OCI-LY7 (cell line): ENCODE data around the gene DLGAP3.

Source experiments
- EZH2phosphoT487 ChIP-seq: fragments of 200-600 bp; sonication (generic); IDR thresholded peaks from 2 replicates; pipeline ENCODE4 v1.6.1; 2018; ENCODE audit warnings: low read depth, borderline replicate concordance, mild to moderate bottlenecking, mixed run types, antibody characterized with exemption, low read length, moderate library complexity, mixed read lengths
- TF ChIP-seq, protein P1 (sequence below): fragments of 200-600 bp; sonication (generic); conservative IDR thresholded peaks from 2 replicates; pipeline ENCODE4 v1.5.1; 2014; ENCODE audit warnings: mild to moderate bottlenecking, antibody characterized with exemption, low read length, moderate library complexity, mixed read lengths

GRCh38 chr1:34928066-34928696, 1.3 kb downstream of the DLGAP3 start:
- TF ChIP-seq, protein P1, sequence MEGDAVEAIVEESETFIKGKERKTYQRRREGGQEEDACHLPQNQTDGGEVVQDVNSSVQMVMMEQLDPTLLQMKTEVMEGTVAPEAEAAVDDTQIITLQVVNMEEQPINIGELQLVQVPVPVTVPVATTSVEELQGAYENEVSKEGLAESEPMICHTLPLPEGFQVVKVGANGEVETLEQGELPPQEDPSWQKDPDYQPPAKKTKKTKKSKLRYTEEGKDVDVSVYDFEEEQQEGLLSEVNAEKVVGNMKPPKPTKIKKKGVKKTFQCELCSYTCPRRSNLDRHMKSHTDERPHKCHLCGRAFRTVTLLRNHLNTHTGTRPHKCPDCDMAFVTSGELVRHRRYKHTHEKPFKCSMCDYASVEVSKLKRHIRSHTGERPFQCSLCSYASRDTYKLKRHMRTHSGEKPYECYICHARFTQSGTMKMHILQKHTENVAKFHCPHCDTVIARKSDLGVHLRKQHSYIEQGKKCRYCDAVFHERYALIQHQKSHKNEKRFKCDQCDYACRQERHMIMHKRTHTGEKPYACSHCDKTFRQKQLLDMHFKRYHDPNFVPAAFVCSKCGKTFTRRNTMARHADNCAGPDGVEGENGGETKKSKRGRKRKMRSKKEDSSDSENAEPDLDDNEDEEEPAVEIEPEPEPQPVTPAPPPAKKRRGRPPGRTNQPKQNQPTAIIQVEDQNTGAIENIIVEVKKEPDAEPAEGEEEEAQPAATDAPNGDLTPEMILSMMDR, result no peak
- no peak for TF ChIP-seq EZH2phosphoT487
